Neural crest cell (in vitro differentiated cells): ENCODE measurements around the gene KLHL2. TPM values are rescaled to one million over a fixed set of nuclear protein-coding genes. Genes with fewer than 3 reads are reported as not detected.
A peak's percentile ranks its signal among the peaks of the same experiment; 100 is the strongest.
"Not testable (repeated sequence)": the region's sequence is repeated elsewhere in the genome, so short reads cannot be mapped to it uniquely, and the experiment has no call there.

Source experiments
- DNase-seq: peaks from one replicate; pipeline ENCODE4 v3.0.0; 2021; ENCODE audit warnings: low read depth, mixed read lengths, low spot score
- H3K27ac Mint-ChIP-seq: one replicate; pipeline ENCODE4 v1.8.0; 2021; ENCODE audit warnings: mild to moderate bottlenecking, mixed read lengths; ENCODE audit not compliant: unreplicated experiment
- H3K27me3 Mint-ChIP-seq: 2 replicates; pipeline ENCODE4 v1.8.0; 2021; ENCODE audit warnings: low read depth, mild to moderate bottlenecking, mixed read lengths
- H3K36me3 Mint-ChIP-seq: 2 replicates; pipeline ENCODE4 v1.8.0; 2021; ENCODE audit warnings: low read depth, mild to moderate bottlenecking, mixed read lengths
- H3K4me1 Mint-ChIP-seq: 2 replicates; pipeline ENCODE4 v1.8.0; 2021; ENCODE audit warnings: mixed read lengths
- H3K4me3 Mint-ChIP-seq: one replicate; pipeline ENCODE4 v1.8.0; 2021; ENCODE audit warnings: mild to moderate bottlenecking, mixed read lengths
- H3K9me3 Mint-ChIP-seq: 2 replicates; pipeline ENCODE4 v1.8.0; 2021; ENCODE audit warnings: mixed read lengths
- total RNA-seq: library from RNA; stranded (reverse); gene quantifications from 2 replicates; pipeline ENCODE4 v1.2.1, GENCODE V29; 2021
- TF ChIP-seq, protein P1 (sequence below): fragments of 200-600 bp; sonication (generic); conservative IDR thresholded peaks from 2 replicates; pipeline ENCODE4 v1.5.0; 2021; ENCODE audit warnings: antibody characterized with exemption, mild to moderate bottlenecking

The KLHL2 gene
- total RNA-seq, 1 donor from 2014 or later = 17.4 TPM

GRCh38 chr4:165222651-165222994 is 15.3 kb downstream of the KLHL2 start:
- DNase-seq = no peak
- Mint-ChIP-seq H3K4me1 (peaks cover 25% of the 10 kb centered on the region), H3K36me3 (peaks cover 12% of the 10 kb centered on the region), H3K27ac (peak overlapping the region; percentile 84), H3K9me3 (no peaks in the 10 kb centered on the region), H3K27me3 (no peaks in the 10 kb centered on the region), H3K4me3 (no peak overlapping the region)
- TF ChIP-seq, protein P1, sequence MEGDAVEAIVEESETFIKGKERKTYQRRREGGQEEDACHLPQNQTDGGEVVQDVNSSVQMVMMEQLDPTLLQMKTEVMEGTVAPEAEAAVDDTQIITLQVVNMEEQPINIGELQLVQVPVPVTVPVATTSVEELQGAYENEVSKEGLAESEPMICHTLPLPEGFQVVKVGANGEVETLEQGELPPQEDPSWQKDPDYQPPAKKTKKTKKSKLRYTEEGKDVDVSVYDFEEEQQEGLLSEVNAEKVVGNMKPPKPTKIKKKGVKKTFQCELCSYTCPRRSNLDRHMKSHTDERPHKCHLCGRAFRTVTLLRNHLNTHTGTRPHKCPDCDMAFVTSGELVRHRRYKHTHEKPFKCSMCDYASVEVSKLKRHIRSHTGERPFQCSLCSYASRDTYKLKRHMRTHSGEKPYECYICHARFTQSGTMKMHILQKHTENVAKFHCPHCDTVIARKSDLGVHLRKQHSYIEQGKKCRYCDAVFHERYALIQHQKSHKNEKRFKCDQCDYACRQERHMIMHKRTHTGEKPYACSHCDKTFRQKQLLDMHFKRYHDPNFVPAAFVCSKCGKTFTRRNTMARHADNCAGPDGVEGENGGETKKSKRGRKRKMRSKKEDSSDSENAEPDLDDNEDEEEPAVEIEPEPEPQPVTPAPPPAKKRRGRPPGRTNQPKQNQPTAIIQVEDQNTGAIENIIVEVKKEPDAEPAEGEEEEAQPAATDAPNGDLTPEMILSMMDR = no peak

GRCh38 chr4:165227401-165227800 is 20.0 kb downstream of the KLHL2 start:
- not testable (repeated sequence) for H3K36me3 Mint-ChIP-seq, H3K27me3 Mint-ChIP-seq, H3K27ac Mint-ChIP-seq, H3K9me3 Mint-ChIP-seq, DNase-seq, H3K4me3 Mint-ChIP-seq
- H3K4me1 Mint-ChIP-seq = peaks cover 11% of the 10 kb centered on the region

DNA sequence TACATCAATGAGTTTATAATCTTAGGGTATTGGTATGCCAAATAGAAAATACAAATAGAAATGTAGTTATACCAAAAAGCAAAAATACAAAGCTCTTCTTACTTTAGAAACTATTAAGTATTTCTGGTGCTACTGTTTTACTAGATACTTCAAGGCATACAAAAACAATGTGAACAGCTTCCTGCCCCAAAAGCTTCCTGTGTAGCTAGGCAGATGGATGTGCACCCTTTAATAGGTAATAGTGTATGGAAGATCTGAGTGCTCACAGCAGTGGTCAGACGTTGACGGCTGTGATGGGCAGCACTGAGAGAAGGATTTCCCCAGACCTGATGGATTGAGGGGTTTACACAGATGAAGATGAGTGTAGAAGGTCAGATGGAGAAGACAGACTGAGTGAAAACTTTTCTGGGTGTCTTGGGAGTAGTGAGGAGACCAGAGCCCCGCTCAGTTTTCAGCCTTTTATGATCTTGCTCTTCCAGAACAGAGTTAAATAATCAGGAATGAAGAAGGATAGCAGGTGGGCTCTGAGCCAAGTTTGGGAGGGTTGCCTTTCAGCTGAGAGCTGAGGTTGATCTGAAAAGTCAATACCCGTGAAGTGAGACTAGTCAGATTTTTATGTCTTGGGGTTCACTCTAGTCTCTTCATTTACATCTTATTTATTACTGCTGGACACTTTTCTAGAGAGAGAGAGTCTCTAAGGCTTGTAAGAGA is 22.3 kb downstream of the KLHL2 start:
- not testable (repeated sequence) for H3K4me3 Mint-ChIP-seq, H3K9me3 Mint-ChIP-seq, H3K4me1 Mint-ChIP-seq, H3K36me3 Mint-ChIP-seq, H3K27me3 Mint-ChIP-seq, DNase-seq
- peak overlapping the region; percentile 92 for H3K27ac Mint-ChIP-seq

- DNase-seq, H3K27me3 Mint-ChIP-seq, H3K4me3 Mint-ChIP-seq, H3K36me3 Mint-ChIP-seq, H3K4me1 Mint-ChIP-seq, H3K9me3 Mint-ChIP-seq, H3K27ac Mint-ChIP-seq: not testable (repeated sequence)
Measured at GRCh38 chr4:165232623-165233433, 25.5 kb downstream of the KLHL2 start.

- no peak overlapping the region for H3K4me3 Mint-ChIP-seq
- H3K9me3 Mint-ChIP-seq = no peaks in the 10 kb centered on the region
- H3K27me3 Mint-ChIP-seq = no peaks in the 10 kb centered on the region
- peaks cover 5% of the 10 kb centered on the region for H3K36me3 Mint-ChIP-seq
- TF ChIP-seq, protein P1 = no peak
- H3K4me1 Mint-ChIP-seq = peaks cover 7% of the 10 kb centered on the region
- no peak overlapping the region for H3K27ac Mint-ChIP-seq
- no peak for DNase-seq
Measured at GRCh38 chr4:165234766-165235165, 27.4 kb downstream of the KLHL2 start.

DNA sequence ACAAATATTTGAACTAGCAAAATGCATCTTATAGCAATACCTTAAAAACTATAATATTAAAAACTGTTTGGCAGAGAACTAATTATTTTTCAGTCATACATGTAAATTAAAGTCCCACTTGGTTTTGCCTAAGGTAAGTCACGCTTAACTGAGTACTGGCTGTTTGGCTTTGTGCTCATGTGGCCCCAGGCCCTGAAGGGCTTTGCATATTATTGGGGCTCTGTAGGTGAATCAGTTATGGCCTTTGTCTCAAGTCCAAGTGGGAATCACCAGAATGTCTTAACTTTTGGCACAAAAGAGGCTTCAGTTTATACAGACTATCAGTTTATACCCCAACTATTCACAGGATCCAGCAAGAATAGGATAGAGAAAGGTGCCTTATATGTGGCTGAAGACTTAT is 29.5 kb downstream of the KLHL2 start:
- not testable (repeated sequence) for DNase-seq, H3K4me1 Mint-ChIP-seq, H3K9me3 Mint-ChIP-seq, H3K27ac Mint-ChIP-seq, H3K4me3 Mint-ChIP-seq, H3K36me3 Mint-ChIP-seq, H3K27me3 Mint-ChIP-seq

GRCh38 chr4:165238041-165238640 is 30.8 kb downstream of the KLHL2 start:
- H3K27ac Mint-ChIP-seq = peak overlapping the region; percentile 5

GRCh38 chr4:165240761-165241160 is 33.4 kb downstream of the KLHL2 start:
- H3K27ac Mint-ChIP-seq, H3K4me3 Mint-ChIP-seq, H3K4me1 Mint-ChIP-seq, H3K9me3 Mint-ChIP-seq, DNase-seq, H3K27me3 Mint-ChIP-seq: not testable (repeated sequence)
- peaks cover 12% of the 10 kb centered on the region for H3K36me3 Mint-ChIP-seq

More at GRCh38 chr4:165238041-165238640, 30.8 kb downstream of the KLHL2 start:
- H3K9me3 Mint-ChIP-seq, H3K27me3 Mint-ChIP-seq, H3K4me1 Mint-ChIP-seq, H3K4me3 Mint-ChIP-seq, DNase-seq, H3K36me3 Mint-ChIP-seq: not testable (repeated sequence)

DNA sequence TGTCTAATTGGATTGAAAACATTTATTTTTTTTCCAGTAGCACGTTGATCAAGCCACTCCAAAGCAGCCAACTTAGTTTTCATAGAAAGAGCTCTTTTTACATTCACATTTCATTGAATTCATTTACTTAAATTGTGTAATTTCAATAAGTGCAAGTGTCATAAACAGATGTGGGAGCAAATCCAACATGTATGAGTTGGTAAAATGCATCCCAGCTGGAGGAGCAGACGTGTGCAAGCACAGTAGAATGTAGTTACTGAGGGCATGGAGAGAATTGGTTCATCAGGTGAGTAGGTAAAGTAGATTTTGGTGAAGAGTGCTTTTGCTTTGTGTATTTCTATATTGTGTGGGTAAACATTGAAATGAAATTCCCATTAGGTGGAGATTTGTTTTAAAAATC is 36.8 kb downstream of the KLHL2 start:
- not testable (repeated sequence) for DNase-seq, H3K9me3 Mint-ChIP-seq, H3K27me3 Mint-ChIP-seq, H3K4me1 Mint-ChIP-seq, H3K4me3 Mint-ChIP-seq, H3K27ac Mint-ChIP-seq
- H3K36me3 Mint-ChIP-seq = peaks cover 12% of the 10 kb centered on the region

- DNase-seq, H3K27ac Mint-ChIP-seq, H3K27me3 Mint-ChIP-seq, H3K4me3 Mint-ChIP-seq, H3K4me1 Mint-ChIP-seq, H3K9me3 Mint-ChIP-seq: not testable (repeated sequence)
- H3K36me3 Mint-ChIP-seq = peaks cover 13% of the 10 kb centered on the region
Measured at GRCh38 chr4:165244587-165245186, 37.3 kb downstream of the KLHL2 start.
